GM12878 (cell line): ENCODE data around the gene TFPI2. TPM values are rescaled to one million over a fixed set of nuclear protein-coding genes. Genes with fewer than 3 reads are reported as not detected.

Source experiments
- ATAC-seq: fragments of 200-7000 bp; cut with Tn5 transposase; 3 replicates; pipeline ENCODE4 v1.9.1; 2020; ENCODE audit warnings: mild to moderate bottlenecking, moderate library complexity
- BruUV-seq: library from RNA; stranded (reverse); fragments of 400-500 nt; replicated peaks from 2 replicates; lab custom pipeline; 2021; lab: Mats Ljungman, UMichigan
- CTCF ChIA-PET: fragments of 300-600 bp; sonication (Branson Sonifier 250); formaldehyde crosslinking; extraction: SDS; loops from one replicate; lab custom pipeline; 2021; ENCODE audit warnings: inconsistent platforms; lab: Yijun Ruan, JAX
- POLR2A ChIA-PET: fragments of 350-600 bp; formaldehyde crosslinking; extraction: SDS; loops from one replicate; lab custom pipeline; 2021; ENCODE audit warnings: inconsistent platforms; lab: Charles Lee
- RAD21 ChIA-PET: fragments of 300-600 bp; sonication (Branson Sonifier 250); formaldehyde crosslinking; loops from one replicate; lab custom pipeline; 2023; ENCODE audit warnings: antibody characterized with exemption; ENCODE audit not compliant: unreplicated experiment; lab: Charles Lee
- SMC1A ChIA-PET: fragments of 300-600 bp; sonication (Branson Sonifier 250); formaldehyde crosslinking; loops from one replicate; lab custom pipeline; 2023; ENCODE audit not compliant: unreplicated experiment, uncharacterized antibody; lab: Charles Lee
- DNase-seq: peaks from one replicate; pipeline ENCODE4 v3.0.0-alpha.2; 2011; ENCODE audit warnings: low read depth, low spot score
- FAIRE-seq: peaks from 3 replicates; lab custom pipeline; 2011; peaks lifted over from hg19 to GRCh38; lab: Jason Lieb, UNC
- H2AFZ ChIP-seq: 2 replicates; pipeline ENCODE4 v1.6.0; 2011; ENCODE audit warnings: low read depth, low read length, control low read depth; ENCODE audit not compliant: control insufficient read depth
- H3K27ac ChIP-seq: 2 replicates; pipeline ENCODE4 v1.5.1; 2011; ENCODE audit warnings: control low read depth; ENCODE audit not compliant: control insufficient read depth, insufficient read depth
- H3K27me3 ChIP-seq, 2 experiments: replicated peaks in 1 of 2; 2 replicates each; pipeline versions ENCODE4 v1.6.0 to v1.6.1; 2011; ENCODE audit warnings: low read length in 1 of 2; ENCODE audit not compliant: control insufficient read depth in 2 of 2, insufficient read depth in 2 of 2
- H3K36me3 ChIP-seq, 2 experiments: 2 replicates each; pipeline ENCODE4 v1.5.1; 2011; ENCODE audit warnings: low read length in 1 of 2; ENCODE audit not compliant: control insufficient read depth in 2 of 2, insufficient read depth in 2 of 2
- H3K4me1 ChIP-seq: 2 replicates; pipeline ENCODE4 v1.6.1; 2011; ENCODE audit warnings: mild to moderate bottlenecking, low read length, moderate library complexity, mixed read lengths; ENCODE audit not compliant: control insufficient read depth, insufficient read depth
- H3K4me2 ChIP-seq: 2 replicates; pipeline ENCODE4 v1.6.0; 2011; ENCODE audit warnings: control low read depth; ENCODE audit not compliant: control insufficient read depth, insufficient read depth
- H3K4me3 ChIP-seq: fragments of 200-600 bp; sonication (generic); 2 replicates; pipeline ENCODE4 v1.5.1; 2016
- H3K79me2 ChIP-seq: 2 replicates; pipeline ENCODE4 v1.6.0; 2011; ENCODE audit warnings: low read length; ENCODE audit not compliant: control insufficient read depth, insufficient read depth
- H3K9ac ChIP-seq: 2 replicates; pipeline ENCODE4 v1.8.0; 2011; ENCODE audit warnings: low read length, control low read depth, mixed read lengths; ENCODE audit not compliant: control insufficient read depth, insufficient read depth
- H3K9me3 ChIP-seq: replicated peaks from 3 replicates; pipeline ENCODE4 v1.5.1; 2011; ENCODE audit warnings: mild to moderate bottlenecking, low read length; ENCODE audit not compliant: control insufficient read depth, insufficient read depth
- H4K20me1 ChIP-seq: 2 replicates; pipeline ENCODE4 v1.6.0; 2011; ENCODE audit not compliant: control insufficient read depth, insufficient read depth
- HDGF ChIP-seq: fragments of 450-650 bp; IDR thresholded peaks from 2 replicates; pipeline ENCODE4 v1.6.1; 2016; ENCODE audit warnings: antibody characterized with exemption
- TARDBP ChIP-seq: IDR thresholded peaks from 2 replicates; pipeline ENCODE4 v1.6.1; 2016; ENCODE audit warnings: borderline replicate concordance
- WGBS: methylation state at CpG from one replicate; pipeline ENCODE4 v1.1.6; 2016; ENCODE audit warnings: low lambda C conversion rate; ENCODE audit not compliant: insufficient replicate concordance, insufficient coverage; ENCODE audit errors: missing lambda C conversion rate; 5-methylcytosine and 5-hydroxymethylcytosine counted together
- in situ Hi-C: fragments of 300-500 bp; cut with MboI; formaldehyde crosslinking; loops from 9 replicates; pipeline ENCODE4 v1.14.3; 2018; ENCODE audit warnings: mixed read lengths
- intact Hi-C: fragments of 100-400 bp; cut with micrococcal nuclease; formaldehyde crosslinking; loops from one replicate; pipeline ENCODE4 v1.14.2; 2022; ENCODE audit not compliant: unreplicated experiment
- polyA plus RNA-seq, 11 experiments: library from polyadenylated mRNA; depleted of rRNA in 4 of 11; unstranded in 6 of 11; stranded (reverse) in 5 of 11; fragments of >200 nt; fragmentation: Nextera tagmentation in 4 of 11; fragmentation: Illumina TruSeq in 1 of 11; extraction: Ambion mirVana in 4 of 11; extraction: Trizol in 1 of 11; gene quantifications; 1 replicate in 1 of 11; 2 replicates in 10 of 11; pipeline versions ENCODE4 v1.2.1 to v1.2.3, GENCODE V29; 2011 to 2016; ENCODE audit warnings: inconsistent platforms in 2 of 11, missing spikeins in 2 of 11, low read depth in 1 of 11
- total RNA-seq, 4 experiments: library from RNA; depleted of rRNA in 3 of 4; stranded (reverse); fragments of >200 nt in 3 of 4; fragmentation: Illumina TruSeq in 1 of 4; extraction: Trizol in 1 of 4; gene quantifications; 2 replicates each; pipeline versions ENCODE4 v1.2.1 to v1.2.3, GENCODE V29; 2013 to 2021
- TF ChIP-seq, protein P1 (sequence below): fragments of 450-650 bp; IDR thresholded peaks from 2 replicates; pipeline ENCODE4 v1.6.1; 2016; ENCODE audit warnings: mild to moderate bottlenecking, moderate library complexity, borderline replicate concordance

Gene TFPI2
- total and polyA plus RNA-seq, 10 of the 15 experiments (the other 5 are each of a cell fraction or from before 2014, with no cell fraction given): 0.07 to 1.1 (median 0.31) TPM; not detected in 5

DNA sequence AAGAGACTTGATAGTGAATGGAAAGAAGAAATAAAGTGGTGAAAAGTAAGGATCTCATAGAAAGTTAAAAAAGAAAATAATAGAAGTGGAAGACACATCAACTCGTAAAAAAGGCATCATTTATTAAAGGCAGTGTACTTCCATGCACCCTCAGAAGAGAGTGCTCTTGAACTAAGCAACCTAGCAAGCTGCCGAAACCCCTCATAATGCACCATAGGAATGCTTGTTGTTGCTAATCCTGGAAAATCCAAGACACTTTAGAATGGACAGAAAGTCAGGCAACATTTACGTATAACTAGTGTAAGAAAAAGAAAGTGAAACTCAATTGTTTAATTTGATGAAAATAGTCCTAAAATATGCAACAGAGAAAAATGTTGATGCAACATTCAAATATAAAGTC lies 12.8 kb downstream of the TFPI2 start:
- RAD21 ChIA-PET: no interaction called here
- POLR2A ChIA-PET: no interaction called here
- in situ Hi-C loops: no loop called here
- Histone ChIP-seq H3K27ac (no peak overlapping the region), H3K79me2 (no peaks in the 10 kb centered on the region), H3K27me3 (no peaks in the 10 kb centered on the region; a peak in 1 of 4 replicates), H3K4me2 (no peak overlapping the region), H3K4me3 (no peak overlapping the region), H3K9ac (no peak overlapping the region), H3K4me1 (no peaks in the 10 kb centered on the region), H4K20me1 (no peaks in the 10 kb centered on the region), H3K36me3 (no peaks in the 10 kb centered on the region), H2AFZ (no peak overlapping the region), H3K9me3 (no peaks in the 10 kb centered on the region)
- 61% methylated on average over 3 of the region's 3 CpGs for WGBS
- intact Hi-C loops: no loop called here
- FAIRE-seq (no peak), ATAC-seq (no peak), DNase-seq (no peak)
- no TSS peak for BruUV-seq
- TF ChIP-seq TARDBP (no peak), HDGF (no peak)
- TF ChIP-seq, protein P1, sequence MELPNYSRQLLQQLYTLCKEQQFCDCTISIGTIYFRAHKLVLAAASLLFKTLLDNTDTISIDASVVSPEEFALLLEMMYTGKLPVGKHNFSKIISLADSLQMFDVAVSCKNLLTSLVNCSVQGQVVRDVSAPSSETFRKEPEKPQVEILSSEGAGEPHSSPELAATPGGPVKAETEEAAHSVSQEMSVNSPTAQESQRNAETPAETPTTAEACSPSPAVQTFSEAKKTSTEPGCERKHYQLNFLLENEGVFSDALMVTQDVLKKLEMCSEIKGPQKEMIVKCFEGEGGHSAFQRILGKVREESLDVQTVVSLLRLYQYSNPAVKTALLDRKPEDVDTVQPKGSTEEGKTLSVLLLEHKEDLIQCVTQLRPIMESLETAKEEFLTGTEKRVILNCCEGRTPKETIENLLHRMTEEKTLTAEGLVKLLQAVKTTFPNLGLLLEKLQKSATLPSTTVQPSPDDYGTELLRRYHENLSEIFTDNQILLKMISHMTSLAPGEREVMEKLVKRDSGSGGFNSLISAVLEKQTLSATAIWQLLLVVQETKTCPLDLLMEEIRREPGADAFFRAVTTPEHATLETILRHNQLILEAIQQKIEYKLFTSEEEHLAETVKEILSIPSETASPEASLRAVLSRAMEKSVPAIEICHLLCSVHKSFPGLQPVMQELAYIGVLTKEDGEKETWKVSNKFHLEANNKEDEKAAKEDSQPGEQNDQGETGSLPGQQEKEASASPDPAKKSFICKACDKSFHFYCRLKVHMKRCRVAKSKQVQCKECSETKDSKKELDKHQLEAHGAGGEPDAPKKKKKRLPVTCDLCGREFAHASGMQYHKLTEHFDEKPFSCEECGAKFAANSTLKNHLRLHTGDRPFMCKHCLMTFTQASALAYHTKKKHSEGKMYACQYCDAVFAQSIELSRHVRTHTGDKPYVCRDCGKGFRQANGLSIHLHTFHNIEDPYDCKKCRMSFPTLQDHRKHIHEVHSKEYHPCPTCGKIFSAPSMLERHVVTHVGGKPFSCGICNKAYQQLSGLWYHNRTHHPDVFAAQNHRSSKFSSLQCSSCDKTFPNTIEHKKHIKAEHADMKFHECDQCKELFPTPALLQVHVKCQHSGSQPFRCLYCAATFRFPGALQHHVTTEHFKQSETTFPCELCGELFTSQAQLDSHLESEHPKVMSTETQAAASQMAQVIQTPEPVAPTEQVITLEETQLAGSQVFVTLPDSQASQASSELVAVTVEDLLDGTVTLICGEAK: no peak
- SMC1A ChIA-PET: no interaction called here
- CTCF ChIA-PET: no interaction called here
